NCI-H1930 (cell line): ENCODE data around the gene GRIN2A.
A peak's percentile ranks its signal among the peaks of the same experiment; 100 is the strongest.

Experiments used
- DNase-seq, 2 experiments: peaks; one replicate each; lab custom pipeline; 2025; lab: John Stamatoyannopoulos, UW

The GRIN2A gene

GRCh38 chr16:10086620-10087019, 95.6 kb downstream of the GRIN2A start:
- DNase-seq = no peak

- DNase-seq = no peak
Measured at GRCh38 chr16:10085078-10085798, 97.0 kb downstream of the GRIN2A start.

GRCh38 chr16:10083301-10083700, 98.9 kb downstream of the GRIN2A start:
- no peak for DNase-seq

- no peak for DNase-seq
Measured at GRCh38 chr16:10081201-10081940, 100.9 kb downstream of the GRIN2A start.

GRCh38 chr16:10080051-10080772, 102.0 kb downstream of the GRIN2A start:
- no peak for DNase-seq

- DNase-seq = no peak
Measured at GRCh38 chr16:10078541-10078949, 103.7 kb downstream of the GRIN2A start.

- DNase-seq = no peak
Measured at GRCh38 chr16:10077861-10078260, 104.4 kb downstream of the GRIN2A start.

GRCh38 chr16:10076037-10076436, 106.2 kb downstream of the GRIN2A start:
- no peak for DNase-seq

GRCh38 chr16:10070591-10070990, 111.6 kb downstream of the GRIN2A start:
- no peak for DNase-seq

GRCh38 chr16:10069374-10069773, 112.9 kb downstream of the GRIN2A start:
- DNase-seq = no peak

- DNase-seq = no peak
Measured at GRCh38 chr16:10067835-10068234, 114.4 kb downstream of the GRIN2A start.

GRCh38 chr16:10067406-10067805, 114.8 kb downstream of the GRIN2A start:
- DNase-seq = no peak

GRCh38 chr16:10065019-10065418, 117.2 kb downstream of the GRIN2A start:
- no peak for DNase-seq

- no peak for DNase-seq
Measured at GRCh38 chr16:10048850-10049249, 133.4 kb downstream of the GRIN2A start.

- DNase-seq = no peak
Measured at GRCh38 chr16:10045947-10046346, 136.3 kb downstream of the GRIN2A start.

- no peak for DNase-seq
Measured at GRCh38 chr16:10045291-10045775, 136.9 kb downstream of the GRIN2A start.

- DNase-seq = no peak
Measured at GRCh38 chr16:10040136-10041080, 141.8 kb downstream of the GRIN2A start.

- peak in 1 of 2 experiments; percentile 17 for DNase-seq
Measured at GRCh38 chr16:10039220-10040096, 142.8 kb downstream of the GRIN2A start.

GRCh38 chr16:10037751-10038150, 144.5 kb downstream of the GRIN2A start:
- DNase-seq = no peak

GRCh38 chr16:10036956-10037355, 145.3 kb downstream of the GRIN2A start:
- DNase-seq = no peak
